Esophagus muscularis mucosa (tissue), 3 donors: ENCODE results near the gene RGS19.

Source experiments
- EP300 ChIP-seq: sonication (generic); formaldehyde crosslinking; IDR thresholded peaks from one replicate; pipeline ENCODE4 v1.6.1; 2017; ENCODE audit warnings: antibody characterized with exemption
- TF ChIP-seq, protein P1 (sequence below), 3 experiments: fragments of 200-600 bp in 2 of 3; fragments of 450-650 bp in 1 of 3; sonication (generic) in 2 of 3; IDR thresholded peaks; one replicate each; pipeline ENCODE4 v1.5.1; 2017 to 2019; ENCODE audit warnings: antibody characterized with exemption in 3 of 3, mild to moderate bottlenecking in 2 of 3, moderate library complexity in 1 of 3

GRCh38 chr20:64044484-64045247 is 34.7 kb downstream of the RGS19 start:
- TF ChIP-seq, protein P1, sequence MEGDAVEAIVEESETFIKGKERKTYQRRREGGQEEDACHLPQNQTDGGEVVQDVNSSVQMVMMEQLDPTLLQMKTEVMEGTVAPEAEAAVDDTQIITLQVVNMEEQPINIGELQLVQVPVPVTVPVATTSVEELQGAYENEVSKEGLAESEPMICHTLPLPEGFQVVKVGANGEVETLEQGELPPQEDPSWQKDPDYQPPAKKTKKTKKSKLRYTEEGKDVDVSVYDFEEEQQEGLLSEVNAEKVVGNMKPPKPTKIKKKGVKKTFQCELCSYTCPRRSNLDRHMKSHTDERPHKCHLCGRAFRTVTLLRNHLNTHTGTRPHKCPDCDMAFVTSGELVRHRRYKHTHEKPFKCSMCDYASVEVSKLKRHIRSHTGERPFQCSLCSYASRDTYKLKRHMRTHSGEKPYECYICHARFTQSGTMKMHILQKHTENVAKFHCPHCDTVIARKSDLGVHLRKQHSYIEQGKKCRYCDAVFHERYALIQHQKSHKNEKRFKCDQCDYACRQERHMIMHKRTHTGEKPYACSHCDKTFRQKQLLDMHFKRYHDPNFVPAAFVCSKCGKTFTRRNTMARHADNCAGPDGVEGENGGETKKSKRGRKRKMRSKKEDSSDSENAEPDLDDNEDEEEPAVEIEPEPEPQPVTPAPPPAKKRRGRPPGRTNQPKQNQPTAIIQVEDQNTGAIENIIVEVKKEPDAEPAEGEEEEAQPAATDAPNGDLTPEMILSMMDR (IDR thresholded peaks at IDR 0.05): no peak
- TF ChIP-seq EP300: no peak
